ENCODE results near the gene MRPL2.

MRPL2 gene

DNA sequence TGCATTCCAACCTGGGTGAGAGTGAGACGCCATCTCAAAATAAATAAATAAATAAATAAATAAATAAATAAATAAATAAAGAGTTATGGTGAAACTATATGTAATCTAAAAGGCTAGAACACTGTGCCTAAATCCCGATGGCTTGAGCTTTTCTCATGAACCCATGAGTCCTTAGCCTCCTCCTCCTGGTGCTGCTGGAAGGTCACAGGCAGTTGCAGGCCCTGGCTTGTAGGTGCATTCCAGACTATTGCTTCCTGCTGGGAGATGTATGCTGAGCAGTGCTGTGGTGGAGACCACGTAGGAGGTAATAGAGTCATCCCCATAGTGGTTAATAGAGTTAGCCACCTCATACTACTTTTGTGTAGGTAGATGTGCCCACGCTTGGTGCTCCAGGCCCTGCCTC, 29.4 kb upstream of the MRPL2 start (continued):
- TF ChIP-seq GLIS1 (tag by site-specific recombination; IDR thresholded peaks at IDR 0.05) (peak; percentile 86), MEIS1 (CRISPR knock-in tag; IDR thresholded peaks at IDR 0.05; ENCODE audit: borderline replicate concordance) (no peak), ZNF157 (tag by site-specific recombination; IDR thresholded peaks at IDR 0.05) (no peak), ZFP3 (tag by site-specific recombination; IDR thresholded peaks at IDR 0.05; ENCODE audit: low read depth) (peak; percentile 45; the same call in 1 of the 2 replicates), ZNF560 (tag by site-specific recombination; IDR thresholded peaks at IDR 0.05; ENCODE audit: borderline replicate concordance) (peak; percentile 99), ZNF658 (tag by site-specific recombination; IDR thresholded peaks at IDR 0.05) (no peak), ZNF366 (tag by site-specific recombination; conservative IDR thresholded peaks at IDR 0.05) (peak; percentile 38; the same call in 1 of the 2 replicates), ZNF202 (tag by site-specific recombination; IDR thresholded peaks at IDR 0.05; ENCODE audit: borderline replicate concordance) (peak; percentile 99), ZNF292 (tag by site-specific recombination; IDR thresholded peaks at IDR 0.05; ENCODE audit: borderline replicate concordance, low read depth) (peak; percentile 99), ZNF211 (tag by site-specific recombination; IDR thresholded peaks at IDR 0.05; ENCODE audit: low read depth) (no peak), PRDM1 (tag by site-specific recombination; IDR thresholded peaks at IDR 0.05) (no peak), GLI2 (tag by site-specific recombination; IDR thresholded peaks at IDR 0.05; ENCODE audit: borderline replicate concordance, low read depth) (peak; percentile 75; the same call in 1 of the 2 replicates), ZNF791 (tag by site-specific recombination; IDR thresholded peaks at IDR 0.05) (peak; percentile 83), ZNF114 (tag by site-specific recombination; IDR thresholded peaks at IDR 0.05) (no peak), ZNF501 (tag by site-specific recombination; IDR thresholded peaks at IDR 0.05) (peak; percentile 79), SP3 (tag by site-specific recombination; IDR thresholded peaks at IDR 0.05) (peak; percentile 41; the same call in 1 of the 2 replicates), ZNF843 (tag by site-specific recombination; IDR thresholded peaks at IDR 0.05) (0 out of 2 replicates have a peak, but pooled peaks have one; percentile 23), ZNF664 (tag by site-specific recombination; IDR thresholded peaks at IDR 0.05) (peak; percentile 95), ZNF624 (tag by site-specific recombination; IDR thresholded peaks at IDR 0.05) (no peak), KLF1 (tag by site-specific recombination; IDR thresholded peaks at IDR 0.05) (peak; percentile 13; the same call in 1 of the 2 replicates)
- TF ChIP-seq, protein P1, sequence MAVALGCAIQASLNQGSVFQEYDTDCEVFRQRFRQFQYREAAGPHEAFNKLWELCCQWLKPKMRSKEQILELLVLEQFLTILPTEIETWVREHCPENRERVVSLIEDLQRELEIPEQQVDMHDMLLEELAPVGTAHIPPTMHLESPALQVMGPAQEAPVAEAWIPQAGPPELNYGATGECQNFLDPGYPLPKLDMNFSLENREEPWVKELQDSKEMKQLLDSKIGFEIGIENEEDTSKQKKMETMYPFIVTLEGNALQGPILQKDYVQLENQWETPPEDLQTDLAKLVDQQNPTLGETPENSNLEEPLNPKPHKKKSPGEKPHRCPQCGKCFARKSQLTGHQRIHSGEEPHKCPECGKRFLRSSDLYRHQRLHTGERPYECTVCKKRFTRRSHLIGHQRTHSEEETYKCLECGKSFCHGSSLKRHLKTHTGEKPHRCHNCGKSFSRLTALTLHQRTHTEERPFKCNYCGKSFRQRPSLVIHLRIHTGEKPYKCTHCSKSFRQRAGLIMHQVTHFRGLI (tag by site-specific recombination; IDR thresholded peaks at IDR 0.05): no peak
- TF ChIP-seq, protein P2, sequence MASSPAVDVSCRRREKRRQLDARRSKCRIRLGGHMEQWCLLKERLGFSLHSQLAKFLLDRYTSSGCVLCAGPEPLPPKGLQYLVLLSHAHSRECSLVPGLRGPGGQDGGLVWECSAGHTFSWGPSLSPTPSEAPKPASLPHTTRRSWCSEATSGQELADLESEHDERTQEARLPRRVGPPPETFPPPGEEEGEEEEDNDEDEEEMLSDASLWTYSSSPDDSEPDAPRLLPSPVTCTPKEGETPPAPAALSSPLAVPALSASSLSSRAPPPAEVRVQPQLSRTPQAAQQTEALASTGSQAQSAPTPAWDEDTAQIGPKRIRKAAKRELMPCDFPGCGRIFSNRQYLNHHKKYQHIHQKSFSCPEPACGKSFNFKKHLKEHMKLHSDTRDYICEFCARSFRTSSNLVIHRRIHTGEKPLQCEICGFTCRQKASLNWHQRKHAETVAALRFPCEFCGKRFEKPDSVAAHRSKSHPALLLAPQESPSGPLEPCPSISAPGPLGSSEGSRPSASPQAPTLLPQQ (tag by site-specific recombination; IDR thresholded peaks at IDR 0.05): no peak
- TF ChIP-seq, protein P3, sequence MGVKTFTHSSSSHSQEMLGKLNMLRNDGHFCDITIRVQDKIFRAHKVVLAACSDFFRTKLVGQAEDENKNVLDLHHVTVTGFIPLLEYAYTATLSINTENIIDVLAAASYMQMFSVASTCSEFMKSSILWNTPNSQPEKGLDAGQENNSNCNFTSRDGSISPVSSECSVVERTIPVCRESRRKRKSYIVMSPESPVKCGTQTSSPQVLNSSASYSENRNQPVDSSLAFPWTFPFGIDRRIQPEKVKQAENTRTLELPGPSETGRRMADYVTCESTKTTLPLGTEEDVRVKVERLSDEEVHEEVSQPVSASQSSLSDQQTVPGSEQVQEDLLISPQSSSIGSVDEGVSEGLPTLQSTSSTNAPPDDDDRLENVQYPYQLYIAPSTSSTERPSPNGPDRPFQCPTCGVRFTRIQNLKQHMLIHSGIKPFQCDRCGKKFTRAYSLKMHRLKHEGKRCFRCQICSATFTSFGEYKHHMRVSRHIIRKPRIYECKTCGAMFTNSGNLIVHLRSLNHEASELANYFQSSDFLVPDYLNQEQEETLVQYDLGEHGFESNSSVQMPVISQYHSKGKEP (tag by site-specific recombination; IDR thresholded peaks at IDR 0.05): no peak
- TF ChIP-seq, protein P4, sequence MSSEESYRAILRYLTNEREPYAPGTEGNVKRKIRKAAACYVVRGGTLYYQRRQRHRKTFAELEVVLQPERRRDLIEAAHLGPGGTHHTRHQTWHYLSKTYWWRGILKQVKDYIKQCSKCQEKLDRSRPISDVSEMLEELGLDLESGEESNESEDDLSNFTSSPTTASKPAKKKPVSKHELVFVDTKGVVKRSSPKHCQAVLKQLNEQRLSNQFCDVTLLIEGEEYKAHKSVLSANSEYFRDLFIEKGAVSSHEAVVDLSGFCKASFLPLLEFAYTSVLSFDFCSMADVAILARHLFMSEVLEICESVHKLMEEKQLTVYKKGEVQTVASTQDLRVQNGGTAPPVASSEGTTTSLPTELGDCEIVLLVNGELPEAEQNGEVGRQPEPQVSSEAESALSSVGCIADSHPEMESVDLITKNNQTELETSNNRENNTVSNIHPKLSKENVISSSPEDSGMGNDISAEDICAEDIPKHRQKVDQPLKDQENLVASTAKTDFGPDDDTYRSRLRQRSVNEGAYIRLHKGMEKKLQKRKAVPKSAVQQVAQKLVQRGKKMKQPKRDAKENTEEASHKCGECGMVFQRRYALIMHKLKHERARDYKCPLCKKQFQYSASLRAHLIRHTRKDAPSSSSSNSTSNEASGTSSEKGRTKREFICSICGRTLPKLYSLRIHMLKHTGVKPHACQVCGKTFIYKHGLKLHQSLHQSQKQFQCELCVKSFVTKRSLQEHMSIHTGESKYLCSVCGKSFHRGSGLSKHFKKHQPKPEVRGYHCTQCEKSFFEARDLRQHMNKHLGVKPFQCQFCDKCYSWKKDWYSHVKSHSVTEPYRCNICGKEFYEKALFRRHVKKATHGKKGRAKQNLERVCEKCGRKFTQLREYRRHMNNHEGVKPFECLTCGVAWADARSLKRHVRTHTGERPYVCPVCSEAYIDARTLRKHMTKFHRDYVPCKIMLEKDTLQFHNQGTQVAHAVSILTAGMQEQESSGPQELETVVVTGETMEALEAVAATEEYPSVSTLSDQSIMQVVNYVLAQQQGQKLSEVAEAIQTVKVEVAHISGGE (tag by site-specific recombination; conservative IDR thresholded peaks at IDR 0.05; ENCODE audit: low read depth): peak; percentile 85
- TF ChIP-seq, protein P5, sequence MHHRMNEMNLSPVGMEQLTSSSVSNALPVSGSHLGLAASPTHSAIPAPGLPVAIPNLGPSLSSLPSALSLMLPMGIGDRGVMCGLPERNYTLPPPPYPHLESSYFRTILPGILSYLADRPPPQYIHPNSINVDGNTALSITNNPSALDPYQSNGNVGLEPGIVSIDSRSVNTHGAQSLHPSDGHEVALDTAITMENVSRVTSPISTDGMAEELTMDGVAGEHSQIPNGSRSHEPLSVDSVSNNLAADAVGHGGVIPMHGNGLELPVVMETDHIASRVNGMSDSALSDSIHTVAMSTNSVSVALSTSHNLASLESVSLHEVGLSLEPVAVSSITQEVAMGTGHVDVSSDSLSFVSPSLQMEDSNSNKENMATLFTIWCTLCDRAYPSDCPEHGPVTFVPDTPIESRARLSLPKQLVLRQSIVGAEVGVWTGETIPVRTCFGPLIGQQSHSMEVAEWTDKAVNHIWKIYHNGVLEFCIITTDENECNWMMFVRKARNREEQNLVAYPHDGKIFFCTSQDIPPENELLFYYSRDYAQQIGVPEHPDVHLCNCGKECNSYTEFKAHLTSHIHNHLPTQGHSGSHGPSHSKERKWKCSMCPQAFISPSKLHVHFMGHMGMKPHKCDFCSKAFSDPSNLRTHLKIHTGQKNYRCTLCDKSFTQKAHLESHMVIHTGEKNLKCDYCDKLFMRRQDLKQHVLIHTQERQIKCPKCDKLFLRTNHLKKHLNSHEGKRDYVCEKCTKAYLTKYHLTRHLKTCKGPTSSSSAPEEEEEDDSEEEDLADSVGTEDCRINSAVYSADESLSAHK (tag by site-specific recombination; IDR thresholded peaks at IDR 0.05): peak; percentile 46; the same call in 1 of the 2 replicates
- TF ChIP-seq, protein P6, sequence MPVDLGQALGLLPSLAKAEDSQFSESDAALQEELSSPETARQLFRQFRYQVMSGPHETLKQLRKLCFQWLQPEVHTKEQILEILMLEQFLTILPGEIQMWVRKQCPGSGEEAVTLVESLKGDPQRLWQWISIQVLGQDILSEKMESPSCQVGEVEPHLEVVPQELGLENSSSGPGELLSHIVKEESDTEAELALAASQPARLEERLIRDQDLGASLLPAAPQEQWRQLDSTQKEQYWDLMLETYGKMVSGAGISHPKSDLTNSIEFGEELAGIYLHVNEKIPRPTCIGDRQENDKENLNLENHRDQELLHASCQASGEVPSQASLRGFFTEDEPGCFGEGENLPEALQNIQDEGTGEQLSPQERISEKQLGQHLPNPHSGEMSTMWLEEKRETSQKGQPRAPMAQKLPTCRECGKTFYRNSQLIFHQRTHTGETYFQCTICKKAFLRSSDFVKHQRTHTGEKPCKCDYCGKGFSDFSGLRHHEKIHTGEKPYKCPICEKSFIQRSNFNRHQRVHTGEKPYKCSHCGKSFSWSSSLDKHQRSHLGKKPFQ (tag by site-specific recombination; IDR thresholded peaks at IDR 0.05): peak; percentile 71
- TF ChIP-seq, protein P7, sequence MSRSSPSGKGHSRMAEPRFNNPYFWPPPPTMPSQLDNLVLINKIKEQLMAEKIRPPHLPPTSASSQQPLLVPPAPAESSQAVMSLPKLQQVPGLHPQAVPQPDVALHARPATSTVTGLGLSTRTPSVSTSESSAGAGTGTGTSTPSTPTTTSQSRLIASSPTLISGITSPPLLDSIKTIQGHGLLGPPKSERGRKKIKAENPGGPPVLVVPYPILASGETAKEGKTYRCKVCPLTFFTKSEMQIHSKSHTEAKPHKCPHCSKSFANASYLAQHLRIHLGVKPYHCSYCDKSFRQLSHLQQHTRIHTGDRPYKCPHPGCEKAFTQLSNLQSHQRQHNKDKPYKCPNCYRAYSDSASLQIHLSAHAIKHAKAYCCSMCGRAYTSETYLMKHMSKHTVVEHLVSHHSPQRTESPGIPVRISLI (tag by site-specific recombination; IDR thresholded peaks at IDR 0.05): peak; percentile 13; the same call in 1 of the 2 replicates

Data from HEK293 (cell line).